Measurements from ENCODE around the gene ATM. TPM values are rescaled to one million over a fixed set of nuclear protein-coding genes. Genes with fewer than 3 reads are reported as not detected.

ATM gene
- total and polyA plus RNA-seq, 10 of the 15 experiments (the other 5 are each of a cell fraction or from before 2014, with no cell fraction given): 10.0 to 91.5 (median 40.2) TPM

DNA sequence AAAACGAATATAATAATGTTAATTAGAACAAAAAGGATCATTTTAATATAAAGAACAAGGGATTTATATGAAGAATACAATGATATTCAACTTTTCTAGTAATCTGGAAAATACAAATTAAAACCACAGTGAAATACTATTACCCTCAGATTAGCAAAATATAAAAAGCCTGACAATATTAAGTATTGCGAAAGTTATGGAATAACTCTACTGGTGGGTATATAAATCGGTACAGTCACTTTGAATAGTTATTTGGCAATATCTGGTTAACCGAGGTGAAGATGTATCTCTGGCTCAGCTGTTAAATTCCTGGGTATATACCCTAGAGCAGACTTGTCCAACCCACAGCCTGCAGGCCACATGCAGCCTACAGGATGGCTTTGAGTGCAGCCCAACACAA is 118.8 kb downstream of the ATM start:
- RAD21 ChIA-PET (ENCODE audit: unreplicated experiment): interaction anchor here (1.8 kb wide), 1 partner anchor 307 kb away, joined by 7 read pairs; no protein-coding TSS in a partner anchor
- POLR2A ChIA-PET: no interaction called here
- Histone ChIP-seq H4K20me1 (ENCODE audit: control insufficient read depth, insufficient read depth) (no peaks in the 10 kb centered on the region), H3K4me1 (ENCODE audit: control insufficient read depth, insufficient read depth, low read length) (no peaks in the 10 kb centered on the region), H3K79me2 (ENCODE audit: control insufficient read depth, insufficient read depth, low read length) (no peaks in the 10 kb centered on the region), H3K9ac (ENCODE audit: control insufficient read depth, insufficient read depth, low read length) (no peak overlapping the region), H3K27me3 (replicated peaks in 1 of 2; ENCODE audit: control insufficient read depth in 2 of 2, insufficient read depth in 2 of 2, low read length in 1 of 2) (no peaks in the 10 kb centered on the region), H2AFZ (ENCODE audit: control insufficient read depth, low read depth, low read length) (no peak overlapping the region), H3K4me3 (no peak overlapping the region), H3K36me3 (ENCODE audit: control insufficient read depth in 2 of 2, insufficient read depth in 2 of 2, low read length in 1 of 2) (no peaks in the 10 kb centered on the region; a peak in 1 of 4 replicates), H3K4me2 (ENCODE audit: control insufficient read depth, insufficient read depth) (no peak overlapping the region), H3K27ac (ENCODE audit: control insufficient read depth, insufficient read depth) (no peak overlapping the region), H3K9me3 (replicated peaks; ENCODE audit: control insufficient read depth, insufficient read depth, low read length) (no peaks in the 10 kb centered on the region)
- CTCF ChIA-PET: interaction anchor here (0.9 to 1.9 kb wide), 2 partner anchors 13 to 306 kb away, joined by 3 to 6 read pairs; no protein-coding TSS in a partner anchor
- no TSS peak for BruUV-seq (replicated peaks)
- in situ Hi-C loops (cut with MboI) (no loop called here), intact Hi-C loops (cut with micrococcal nuclease; ENCODE audit: unreplicated experiment) (no loop called here)
- 85% methylated on average over 4 of the region's 4 CpGs for WGBS (ENCODE audit: insufficient coverage, insufficient replicate concordance, low lambda C conversion rate, missing lambda C conversion rate)
- SMC1A ChIA-PET (ENCODE audit: uncharacterized antibody, unreplicated experiment): interaction anchor here (0.7 to 2.7 kb wide), 4 partner anchors 47 to 308 kb away, joined by 3 to 15 read pairs (median 8); no protein-coding TSS in a partner anchor
- DNase-seq (ENCODE audit: low read depth, low spot score) (no peak), FAIRE-seq (no peak), ATAC-seq (no peak)
- TF ChIP-seq SRF (IDR thresholded peaks at IDR 0.05; ENCODE audit: low read depth in 2 of 2, low read length in 2 of 2): no peak

DNA sequence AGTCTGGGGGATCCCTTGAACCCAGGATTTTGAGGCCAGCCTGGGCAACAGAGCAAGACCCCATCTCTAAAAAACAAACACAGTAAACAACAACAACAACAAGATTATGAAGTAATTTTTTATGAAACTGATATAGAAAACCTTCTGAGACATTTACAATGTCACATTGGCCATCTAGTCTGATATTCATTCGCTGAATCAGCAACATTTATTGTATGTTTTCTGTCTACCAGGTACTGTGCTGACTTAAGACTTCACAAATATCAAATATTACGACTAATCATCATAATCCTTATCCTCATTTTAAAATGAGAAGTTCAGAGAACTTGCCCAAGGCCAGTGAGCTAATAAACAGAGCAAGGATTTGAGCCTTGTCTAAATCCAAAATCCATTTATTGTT is 120.8 kb downstream of the ATM start:
- H3K4me2 ChIP-seq (ENCODE audit: control insufficient read depth, insufficient read depth): no peak overlapping the region
- H2AFZ ChIP-seq (ENCODE audit: control insufficient read depth, low read depth, low read length): no peak overlapping the region
- DNase-seq (ENCODE audit: low read depth, low spot score) (no peak), ATAC-seq (no peak), FAIRE-seq (no peak)
- ChIA-PET CTCF (interaction anchor here (1.9 kb wide), 1 partner anchor 304 kb away, joined by 6 read pairs; no protein-coding TSS in a partner anchor), POLR2A (no interaction called here), SMC1A (ENCODE audit: uncharacterized antibody, unreplicated experiment) (interaction anchor here (2.6 kb wide), 1 partner anchor 306 kb away, joined by 14 read pairs; no protein-coding TSS in a partner anchor), RAD21 (ENCODE audit: unreplicated experiment) (interaction anchor here (1.9 kb wide), 1 partner anchor 225 kb away, joined by 5 read pairs; no protein-coding TSS in a partner anchor)
- BruUV-seq (replicated peaks): no TSS peak
- intact Hi-C loops (cut with micrococcal nuclease; ENCODE audit: unreplicated experiment) (no loop called here), in situ Hi-C loops (cut with MboI) (no loop called here)
- no peak overlapping the region for H3K4me3 ChIP-seq
- no peak overlapping the region for H3K9ac ChIP-seq (ENCODE audit: control insufficient read depth, insufficient read depth, low read length)
- H3K27ac ChIP-seq (ENCODE audit: control insufficient read depth, insufficient read depth): no peak overlapping the region
- peaks cover 0 to 3% of the 10 kb centered on the region in 2 experiments; a peak in 1 of 4 replicates for H3K36me3 ChIP-seq (ENCODE audit: control insufficient read depth in 2 of 2, insufficient read depth in 2 of 2, low read length in 1 of 2)
- no peaks in the 10 kb centered on the region for H3K4me1 ChIP-seq (ENCODE audit: control insufficient read depth, insufficient read depth, low read length)
- no peaks in the 10 kb centered on the region for H3K9me3 ChIP-seq (replicated peaks; ENCODE audit: control insufficient read depth, insufficient read depth, low read length)
- WGBS (ENCODE audit: insufficient coverage, insufficient replicate concordance, low lambda C conversion rate, missing lambda C conversion rate): 95% methylated on average over 2 of the region's 2 CpGs
- no peaks in the 10 kb centered on the region for H3K27me3 ChIP-seq (replicated peaks in 1 of 2; ENCODE audit: control insufficient read depth in 2 of 2, insufficient read depth in 2 of 2, low read length in 1 of 2)
- H3K79me2 ChIP-seq (ENCODE audit: control insufficient read depth, insufficient read depth, low read length): no peaks in the 10 kb centered on the region
- no peaks in the 10 kb centered on the region for H4K20me1 ChIP-seq (ENCODE audit: control insufficient read depth, insufficient read depth)
- TF ChIP-seq EZH2 (IDR thresholded peaks at IDR 0.05; ENCODE audit: borderline replicate concordance, control insufficient read depth, low read depth, low read length): no peak
- TF ChIP-seq, protein P1, sequence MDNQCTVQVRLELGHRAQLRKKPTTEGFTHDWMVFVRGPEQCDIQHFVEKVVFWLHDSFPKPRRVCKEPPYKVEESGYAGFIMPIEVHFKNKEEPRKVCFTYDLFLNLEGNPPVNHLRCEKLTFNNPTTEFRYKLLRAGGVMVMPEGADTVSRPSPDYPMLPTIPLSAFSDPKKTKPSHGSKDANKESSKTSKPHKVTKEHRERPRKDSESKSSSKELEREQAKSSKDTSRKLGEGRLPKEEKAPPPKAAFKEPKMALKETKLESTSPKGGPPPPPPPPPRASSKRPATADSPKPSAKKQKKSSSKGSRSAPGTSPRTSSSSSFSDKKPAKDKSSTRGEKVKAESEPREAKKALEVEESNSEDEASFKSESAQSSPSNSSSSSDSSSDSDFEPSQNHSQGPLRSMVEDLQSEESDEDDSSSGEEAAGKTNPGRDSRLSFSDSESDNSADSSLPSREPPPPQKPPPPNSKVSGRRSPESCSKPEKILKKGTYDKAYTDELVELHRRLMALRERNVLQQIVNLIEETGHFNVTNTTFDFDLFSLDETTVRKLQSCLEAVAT (IDR thresholded peaks at IDR 0.05): no peak
- TF ChIP-seq, protein P2, sequence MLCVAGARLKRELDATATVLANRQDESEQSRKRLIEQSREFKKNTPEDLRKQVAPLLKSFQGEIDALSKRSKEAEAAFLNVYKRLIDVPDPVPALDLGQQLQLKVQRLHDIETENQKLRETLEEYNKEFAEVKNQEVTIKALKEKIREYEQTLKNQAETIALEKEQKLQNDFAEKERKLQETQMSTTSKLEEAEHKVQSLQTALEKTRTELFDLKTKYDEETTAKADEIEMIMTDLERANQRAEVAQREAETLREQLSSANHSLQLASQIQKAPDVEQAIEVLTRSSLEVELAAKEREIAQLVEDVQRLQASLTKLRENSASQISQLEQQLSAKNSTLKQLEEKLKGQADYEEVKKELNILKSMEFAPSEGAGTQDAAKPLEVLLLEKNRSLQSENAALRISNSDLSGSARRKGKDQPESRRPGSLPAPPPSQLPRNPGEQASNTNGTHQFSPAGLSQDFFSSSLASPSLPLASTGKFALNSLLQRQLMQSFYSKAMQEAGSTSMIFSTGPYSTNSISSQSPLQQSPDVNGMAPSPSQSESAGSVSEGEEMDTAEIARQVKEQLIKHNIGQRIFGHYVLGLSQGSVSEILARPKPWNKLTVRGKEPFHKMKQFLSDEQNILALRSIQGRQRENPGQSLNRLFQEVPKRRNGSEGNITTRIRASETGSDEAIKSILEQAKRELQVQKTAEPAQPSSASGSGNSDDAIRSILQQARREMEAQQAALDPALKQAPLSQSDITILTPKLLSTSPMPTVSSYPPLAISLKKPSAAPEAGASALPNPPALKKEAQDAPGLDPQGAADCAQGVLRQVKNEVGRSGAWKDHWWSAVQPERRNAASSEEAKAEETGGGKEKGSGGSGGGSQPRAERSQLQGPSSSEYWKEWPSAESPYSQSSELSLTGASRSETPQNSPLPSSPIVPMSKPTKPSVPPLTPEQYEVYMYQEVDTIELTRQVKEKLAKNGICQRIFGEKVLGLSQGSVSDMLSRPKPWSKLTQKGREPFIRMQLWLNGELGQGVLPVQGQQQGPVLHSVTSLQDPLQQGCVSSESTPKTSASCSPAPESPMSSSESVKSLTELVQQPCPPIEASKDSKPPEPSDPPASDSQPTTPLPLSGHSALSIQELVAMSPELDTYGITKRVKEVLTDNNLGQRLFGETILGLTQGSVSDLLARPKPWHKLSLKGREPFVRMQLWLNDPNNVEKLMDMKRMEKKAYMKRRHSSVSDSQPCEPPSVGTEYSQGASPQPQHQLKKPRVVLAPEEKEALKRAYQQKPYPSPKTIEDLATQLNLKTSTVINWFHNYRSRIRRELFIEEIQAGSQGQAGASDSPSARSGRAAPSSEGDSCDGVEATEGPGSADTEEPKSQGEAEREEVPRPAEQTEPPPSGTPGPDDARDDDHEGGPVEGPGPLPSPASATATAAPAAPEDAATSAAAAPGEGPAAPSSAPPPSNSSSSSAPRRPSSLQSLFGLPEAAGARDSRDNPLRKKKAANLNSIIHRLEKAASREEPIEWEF (IDR thresholded peaks at IDR 0.05; ENCODE audit: insufficient replicate concordance, low read depth, low read length): no peak
- TF ChIP-seq, protein P3, sequence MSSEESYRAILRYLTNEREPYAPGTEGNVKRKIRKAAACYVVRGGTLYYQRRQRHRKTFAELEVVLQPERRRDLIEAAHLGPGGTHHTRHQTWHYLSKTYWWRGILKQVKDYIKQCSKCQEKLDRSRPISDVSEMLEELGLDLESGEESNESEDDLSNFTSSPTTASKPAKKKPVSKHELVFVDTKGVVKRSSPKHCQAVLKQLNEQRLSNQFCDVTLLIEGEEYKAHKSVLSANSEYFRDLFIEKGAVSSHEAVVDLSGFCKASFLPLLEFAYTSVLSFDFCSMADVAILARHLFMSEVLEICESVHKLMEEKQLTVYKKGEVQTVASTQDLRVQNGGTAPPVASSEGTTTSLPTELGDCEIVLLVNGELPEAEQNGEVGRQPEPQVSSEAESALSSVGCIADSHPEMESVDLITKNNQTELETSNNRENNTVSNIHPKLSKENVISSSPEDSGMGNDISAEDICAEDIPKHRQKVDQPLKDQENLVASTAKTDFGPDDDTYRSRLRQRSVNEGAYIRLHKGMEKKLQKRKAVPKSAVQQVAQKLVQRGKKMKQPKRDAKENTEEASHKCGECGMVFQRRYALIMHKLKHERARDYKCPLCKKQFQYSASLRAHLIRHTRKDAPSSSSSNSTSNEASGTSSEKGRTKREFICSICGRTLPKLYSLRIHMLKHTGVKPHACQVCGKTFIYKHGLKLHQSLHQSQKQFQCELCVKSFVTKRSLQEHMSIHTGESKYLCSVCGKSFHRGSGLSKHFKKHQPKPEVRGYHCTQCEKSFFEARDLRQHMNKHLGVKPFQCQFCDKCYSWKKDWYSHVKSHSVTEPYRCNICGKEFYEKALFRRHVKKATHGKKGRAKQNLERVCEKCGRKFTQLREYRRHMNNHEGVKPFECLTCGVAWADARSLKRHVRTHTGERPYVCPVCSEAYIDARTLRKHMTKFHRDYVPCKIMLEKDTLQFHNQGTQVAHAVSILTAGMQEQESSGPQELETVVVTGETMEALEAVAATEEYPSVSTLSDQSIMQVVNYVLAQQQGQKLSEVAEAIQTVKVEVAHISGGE (CRISPR knock-in tag; IDR thresholded peaks at IDR 0.05): no peak

All from GM12878 (cell line).